ENCODE data around the gene ZNF91.
"Not testable (repeated sequence)": the region's sequence is repeated elsewhere in the genome, so short reads cannot be mapped to it uniquely, and the experiment has no call there.

ZNF91 gene

DNA sequence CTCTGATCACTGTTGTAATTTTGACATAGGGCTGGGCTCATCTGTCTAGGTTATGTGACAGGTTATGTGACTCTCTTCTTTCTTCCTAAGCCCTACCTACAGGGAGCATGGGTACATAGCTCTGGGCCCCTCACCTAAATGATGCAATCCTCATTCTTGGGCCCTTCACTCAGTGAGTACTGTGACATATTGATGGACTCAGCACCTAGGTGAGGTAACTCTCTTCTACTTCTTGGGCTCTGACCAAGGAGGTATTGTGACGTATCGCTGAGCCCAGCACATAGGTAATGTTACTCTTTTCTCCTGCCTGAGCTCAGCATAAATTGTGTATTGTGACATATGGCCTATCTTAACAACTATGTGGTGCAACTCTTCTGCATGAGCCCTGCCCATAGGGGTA lies 76.3 kb downstream of the ZNF91 start:
- not testable (repeated sequence) for DNase-seq (ENCODE audit: low spot score)

DNA sequence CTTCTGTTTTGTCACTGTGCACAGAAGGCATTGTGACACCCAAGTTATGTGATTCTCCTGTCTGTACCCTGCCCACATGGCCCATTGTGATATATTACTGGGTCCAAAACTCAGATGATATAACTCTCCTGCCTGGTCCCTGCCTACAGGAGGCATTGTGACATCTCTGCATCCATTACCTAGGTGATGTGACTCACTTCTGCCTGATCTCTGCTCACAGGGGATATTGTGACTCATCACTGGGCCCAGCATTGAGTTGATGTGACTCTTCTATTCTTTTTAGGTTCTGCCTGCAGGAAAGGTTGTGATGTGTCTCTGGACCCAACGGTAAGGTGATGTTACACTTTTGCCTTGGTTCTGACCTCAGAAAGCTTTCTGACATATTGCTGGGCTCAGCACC lies 77.1 kb downstream of the ZNF91 start:
- DNase-seq (ENCODE audit: low spot score), result no peak

DNA sequence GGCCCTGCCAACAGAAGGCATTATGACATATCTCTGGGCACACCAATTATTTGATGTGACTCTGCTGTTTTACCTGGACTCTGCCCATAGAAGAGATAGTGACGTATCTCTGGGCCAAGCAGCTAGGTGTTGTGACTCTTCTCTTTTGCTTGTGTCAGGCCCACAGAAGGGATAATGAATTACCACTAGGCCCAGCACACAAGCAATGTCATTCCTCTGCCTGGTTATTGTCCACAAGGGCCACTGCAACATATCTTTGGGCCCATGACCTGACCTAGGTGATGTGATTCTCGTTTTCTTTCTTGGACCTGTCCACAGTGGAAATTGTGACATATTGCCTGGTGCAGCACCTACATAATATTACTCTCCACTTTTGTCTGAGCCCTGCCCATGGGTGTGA lies 80.0 kb downstream of the ZNF91 start:
- DNase-seq (ENCODE audit: low spot score), result no peak

DNA sequence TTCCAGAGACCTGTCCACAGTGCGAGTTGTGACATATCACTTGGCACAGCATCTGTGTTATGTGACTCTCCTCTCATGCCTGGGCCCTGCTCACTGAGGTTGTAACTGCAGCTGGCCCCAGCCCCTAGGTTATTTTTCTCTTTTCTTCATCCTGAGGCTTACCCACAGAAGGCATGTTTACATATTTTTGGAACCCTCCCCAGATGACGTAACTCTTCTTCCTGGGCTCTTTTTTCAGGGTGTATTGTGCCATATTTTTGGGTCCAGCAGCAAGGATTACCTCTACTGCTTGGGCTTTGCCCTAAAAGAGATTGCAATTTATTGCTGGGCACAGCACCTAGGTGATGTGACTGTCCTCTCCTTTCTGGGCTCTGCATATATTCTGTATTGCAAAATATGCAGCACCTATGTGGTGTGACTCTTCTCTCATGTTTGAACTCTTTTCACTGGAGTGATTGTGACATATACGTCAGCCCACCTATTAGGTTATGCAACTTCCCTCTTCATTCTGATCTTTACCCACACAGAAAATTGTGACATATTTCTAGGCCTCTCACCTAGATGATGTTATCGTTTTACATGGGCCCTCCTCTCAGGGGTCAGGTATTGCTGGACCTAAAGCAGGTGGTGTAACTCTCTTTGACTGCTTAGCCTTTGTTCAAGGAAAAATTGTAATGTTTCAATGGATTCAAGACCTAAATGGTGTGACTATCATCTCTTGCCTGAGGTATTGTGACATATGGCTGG lies 80.6 kb downstream of the ZNF91 start:
- DNase-seq (ENCODE audit: low spot score), result no peak

DNA sequence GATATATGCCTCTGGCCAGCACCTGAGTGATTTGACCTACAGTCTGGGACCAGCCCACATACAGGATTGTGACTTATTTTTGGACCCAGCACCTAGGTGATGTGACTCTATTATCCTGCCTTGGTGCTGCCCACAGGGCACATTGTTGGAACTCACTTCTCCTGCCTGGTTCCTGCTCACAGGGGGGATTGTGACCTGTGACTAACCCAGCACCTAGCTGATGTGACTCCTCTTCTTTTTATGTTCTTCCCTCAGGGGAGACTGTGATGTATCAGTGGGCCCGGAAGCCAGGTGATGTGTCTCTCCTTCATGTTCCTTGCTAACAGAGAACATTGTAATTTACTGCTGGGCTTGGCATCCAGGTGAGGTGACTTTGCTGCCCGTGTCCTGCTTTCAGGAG lies 82.1 kb downstream of the ZNF91 start:
- DNase-seq (ENCODE audit: low spot score), result no peak

DNA sequence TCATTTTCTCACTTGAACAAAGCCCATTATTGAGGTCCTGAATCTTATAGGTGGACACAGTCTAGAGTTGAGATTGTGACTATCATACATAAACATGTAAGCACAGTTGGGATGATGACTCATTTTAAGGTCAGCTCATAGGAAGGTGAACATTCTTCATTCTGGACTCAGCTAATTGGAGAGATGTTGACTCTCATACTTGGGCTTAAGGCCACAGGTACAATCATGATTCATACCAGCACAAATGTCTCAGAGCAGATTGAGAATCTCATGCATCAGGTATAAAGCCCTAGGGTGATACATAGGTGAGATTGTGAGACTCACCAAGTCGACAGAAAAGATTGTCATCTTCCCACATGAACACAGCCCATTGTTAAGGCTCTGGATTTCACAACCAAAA lies 82.8 kb downstream of the ZNF91 start:
- DNase-seq (ENCODE audit: low spot score), result no peak

DNA sequence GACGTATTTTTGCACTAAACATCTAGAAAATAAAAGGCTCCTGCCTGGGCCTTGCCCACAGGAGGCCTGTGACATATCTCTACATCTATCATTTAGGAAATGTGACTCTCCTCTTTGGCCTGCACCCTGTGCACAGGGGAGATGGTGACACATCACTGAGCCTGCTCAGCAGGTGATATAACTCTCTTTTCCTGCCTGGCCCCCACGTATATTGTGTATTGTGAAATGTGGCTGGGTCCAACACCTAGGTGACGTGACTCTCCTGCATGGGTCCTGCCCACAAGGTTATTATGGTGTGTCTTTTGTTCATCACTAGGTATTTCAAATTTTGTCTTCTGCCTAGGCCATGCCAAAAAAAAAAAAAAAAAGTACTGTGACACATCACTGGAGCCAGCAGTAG lies 83.7 kb downstream of the ZNF91 start:
- no peak for DNase-seq (ENCODE audit: low spot score)

DNA sequence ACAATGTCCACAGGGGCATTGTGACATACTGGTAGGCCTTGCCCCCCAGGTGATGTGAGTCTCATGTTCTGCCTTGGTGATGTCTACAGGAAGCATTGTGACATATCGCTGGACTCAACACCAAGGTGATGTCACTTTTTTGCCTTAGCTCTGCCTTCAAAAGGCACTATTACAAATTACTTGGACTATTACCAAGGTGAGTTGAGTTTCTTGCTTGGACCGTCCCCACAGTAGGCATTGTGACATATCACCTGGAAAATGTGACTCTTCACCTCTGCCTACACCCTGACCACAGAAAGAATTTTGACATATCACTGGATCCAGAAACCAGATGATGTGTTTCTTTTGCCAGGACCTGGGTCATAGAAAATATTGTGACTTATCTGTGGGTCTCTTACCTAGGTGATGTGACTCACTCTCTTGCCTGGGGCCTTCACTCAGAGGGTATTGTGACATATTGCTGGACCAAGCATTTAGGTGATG lies 84.5 kb downstream of the ZNF91 start:
- no peak for DNase-seq (ENCODE audit: low spot score)

DNA sequence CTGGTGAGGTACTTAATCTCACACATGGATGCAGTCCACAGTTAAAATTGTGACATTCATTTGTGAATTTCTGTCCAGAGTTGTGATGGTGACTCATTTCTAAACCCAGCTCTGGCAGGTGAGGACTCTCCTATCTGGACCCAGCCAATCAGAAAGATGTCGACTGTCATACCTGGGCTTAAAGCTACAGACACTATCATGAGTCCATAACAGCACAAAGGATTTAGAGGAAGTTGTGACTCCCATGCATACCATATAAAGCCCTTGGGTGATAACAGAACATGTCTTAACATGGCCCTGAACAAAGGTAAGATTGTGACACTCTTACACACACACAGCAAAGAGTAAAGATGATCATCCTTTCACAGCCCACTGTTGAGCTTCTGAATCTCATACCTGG lies 85.3 kb downstream of the ZNF91 start:
- DNase-seq (ENCODE audit: low spot score), result no peak

DNA sequence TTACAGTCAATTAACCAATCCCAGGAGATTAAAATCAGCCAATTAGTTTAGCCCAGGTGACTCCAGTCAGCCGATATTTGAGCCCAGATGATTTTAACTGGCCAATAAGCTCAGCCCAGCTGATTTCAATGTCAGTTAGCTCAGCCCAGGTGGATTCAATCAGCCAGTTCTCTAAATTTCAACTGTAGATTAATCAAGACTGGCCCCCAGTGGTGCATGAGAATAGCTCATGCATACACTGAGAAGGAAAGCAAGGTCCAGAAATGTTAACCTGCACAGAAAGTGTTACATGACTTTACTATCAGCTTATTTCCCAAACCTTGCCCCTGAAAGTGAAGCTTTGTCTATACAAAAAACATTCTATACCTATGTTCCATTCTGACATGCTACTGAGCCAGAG lies 89.7 kb downstream of the ZNF91 start:
- DNase-seq (ENCODE audit: low spot score), result no peak

DNA sequence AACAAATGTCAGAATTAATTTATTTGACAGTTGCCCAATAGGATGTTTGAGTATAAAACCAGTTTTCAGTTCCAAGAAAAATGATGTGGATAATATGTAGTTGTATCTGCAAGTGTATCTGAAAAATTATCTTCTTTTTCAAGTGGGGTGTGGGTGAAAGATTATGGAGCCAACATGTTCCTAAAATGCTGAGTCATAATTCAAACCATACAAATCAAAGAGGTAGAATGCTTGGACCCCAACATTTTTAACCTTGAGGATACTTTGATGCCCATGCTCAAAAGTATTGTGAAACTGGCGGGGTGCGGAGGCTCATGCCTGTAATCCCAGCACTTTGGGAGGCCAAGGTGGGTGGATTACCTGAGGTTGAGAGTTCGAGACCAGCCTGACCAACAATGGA lies 91.0 kb downstream of the ZNF91 start:
- no peak for DNase-seq (ENCODE audit: low spot score)

DNA sequence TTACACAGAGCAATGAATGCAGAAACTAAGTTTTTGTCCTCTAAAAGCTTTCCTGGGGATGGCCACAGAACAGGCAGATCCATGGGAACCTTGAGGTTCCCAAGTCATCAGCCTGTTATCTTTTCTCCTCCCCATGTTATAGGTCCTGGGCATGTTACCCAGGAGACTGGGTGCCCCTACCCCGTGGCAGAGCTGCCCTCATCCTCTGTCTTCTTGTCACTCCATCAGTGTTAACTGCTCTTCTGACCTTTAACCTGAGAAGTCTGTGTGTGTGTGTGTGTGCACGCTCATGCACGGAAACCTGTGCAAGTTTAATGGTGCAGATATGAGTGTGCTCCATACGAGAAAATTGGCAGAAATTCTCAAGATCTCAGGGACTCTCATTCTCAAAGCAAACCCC lies 101.1 kb downstream of the ZNF91 start:
- no peak for DNase-seq (ENCODE audit: low spot score)

DNA sequence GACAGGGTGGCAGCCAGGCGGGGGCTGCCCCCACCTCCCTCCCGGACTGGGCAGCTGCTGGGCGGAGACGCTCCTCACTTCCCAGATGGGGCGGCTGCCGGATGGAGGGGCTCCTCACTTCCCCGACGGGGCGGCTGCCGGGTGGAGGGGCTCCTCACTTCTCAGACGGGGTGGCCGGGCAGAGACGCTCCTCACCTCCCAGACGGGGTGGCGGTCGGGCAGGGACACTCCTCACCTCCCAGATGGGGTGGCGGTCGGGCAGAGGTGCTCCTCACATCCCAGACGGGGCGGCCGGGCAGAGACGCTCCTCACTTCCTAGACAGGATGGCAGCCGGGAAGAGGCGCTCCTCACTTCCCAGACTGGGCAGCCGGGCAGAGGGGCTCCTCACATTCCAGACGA lies 105.3 kb downstream of the ZNF91 start:
- not testable (repeated sequence) for DNase-seq (ENCODE audit: low spot score)

All from kidney capillary endothelial cell (primary cell).